NB4 (cell line): ENCODE measurements around the gene TAF10.

Experiments used
- DNase-seq: peaks from one replicate; pipeline ENCODE4 v3.0.0; 2010; ENCODE audit warnings: low read depth
- H3K4me3 ChIP-seq: one replicate; pipeline ENCODE4 v1.5.1; 2011; ENCODE audit warnings: mild to moderate bottlenecking, low read depth, low read length, moderate library complexity
- CTCF ChIP-seq: IDR thresholded peaks from one replicate; pipeline ENCODE4 v1.5.1; 2012; ENCODE audit warnings: low read depth, low read length
- MAX ChIP-seq: IDR thresholded peaks from 2 replicates; pipeline ENCODE4 v1.6.1; 2011; ENCODE audit warnings: low read depth, low read length
- MYC ChIP-seq: IDR thresholded peaks from 2 replicates; pipeline ENCODE4 v1.6.1; 2011; ENCODE audit warnings: low read depth, low read length
- POLR2A ChIP-seq: IDR thresholded peaks from 2 replicates; pipeline ENCODE4 v1.6.1; 2011; ENCODE audit warnings: mild to moderate bottlenecking; ENCODE audit not compliant: insufficient read length; ENCODE audit errors: extremely low read depth

Gene TAF10

GRCh38 chr11:6625832-6626420 lies 13.9 kb upstream of the TAF10 start:
- TF ChIP-seq MAX = no peak
- TF ChIP-seq POLR2A = no peak
- TF ChIP-seq CTCF = no peak
- no peak for TF ChIP-seq MYC
- no peak for DNase-seq

GRCh38 chr11:6625156-6625831 lies 13.3 kb upstream of the TAF10 start:
- no peak for DNase-seq
- TF ChIP-seq MYC (no peak), POLR2A (no peak)
- no peak overlapping the region for H3K4me3 ChIP-seq

More at GRCh38 chr11:6625832-6626420, 13.9 kb upstream of the TAF10 start:
- no peak overlapping the region for H3K4me3 ChIP-seq

GRCh38 chr11:6623391-6624363 lies 11.7 kb upstream of the TAF10 start:
- TF ChIP-seq MYC = no peak
- TF ChIP-seq POLR2A = no peak
- no peak for TF ChIP-seq MAX
- no peak for TF ChIP-seq CTCF
- DNase-seq = no peak
- no peak overlapping the region for H3K4me3 ChIP-seq

- no peak for DNase-seq
- TF ChIP-seq MAX (no peak), POLR2A (no peak), MYC (no peak), CTCF (no peak)
- H3K4me3 ChIP-seq = no peak overlapping the region
These were observed 10.5 kb upstream of the TAF10 start for GRCh38 chr11:6622261-6623171.

- TF ChIP-seq CTCF (no peak), POLR2A (no peak), MYC (no peak), MAX (no peak)
- DNase-seq = no peak
- H3K4me3 ChIP-seq = no peak overlapping the region
These were observed 9.7 kb upstream of the TAF10 start for GRCh38 chr11:6621711-6622211.
